ENCODE data around the gene CELSR3. TPM values are rescaled to one million over a fixed set of nuclear protein-coding genes. Genes with fewer than 3 reads are reported as not detected.
A peak's percentile ranks its signal among the peaks of the same experiment; 100 is the strongest.

The CELSR3 gene
- total RNA-seq, 1 donor from 2014 or later: 0.16 TPM

DNA sequence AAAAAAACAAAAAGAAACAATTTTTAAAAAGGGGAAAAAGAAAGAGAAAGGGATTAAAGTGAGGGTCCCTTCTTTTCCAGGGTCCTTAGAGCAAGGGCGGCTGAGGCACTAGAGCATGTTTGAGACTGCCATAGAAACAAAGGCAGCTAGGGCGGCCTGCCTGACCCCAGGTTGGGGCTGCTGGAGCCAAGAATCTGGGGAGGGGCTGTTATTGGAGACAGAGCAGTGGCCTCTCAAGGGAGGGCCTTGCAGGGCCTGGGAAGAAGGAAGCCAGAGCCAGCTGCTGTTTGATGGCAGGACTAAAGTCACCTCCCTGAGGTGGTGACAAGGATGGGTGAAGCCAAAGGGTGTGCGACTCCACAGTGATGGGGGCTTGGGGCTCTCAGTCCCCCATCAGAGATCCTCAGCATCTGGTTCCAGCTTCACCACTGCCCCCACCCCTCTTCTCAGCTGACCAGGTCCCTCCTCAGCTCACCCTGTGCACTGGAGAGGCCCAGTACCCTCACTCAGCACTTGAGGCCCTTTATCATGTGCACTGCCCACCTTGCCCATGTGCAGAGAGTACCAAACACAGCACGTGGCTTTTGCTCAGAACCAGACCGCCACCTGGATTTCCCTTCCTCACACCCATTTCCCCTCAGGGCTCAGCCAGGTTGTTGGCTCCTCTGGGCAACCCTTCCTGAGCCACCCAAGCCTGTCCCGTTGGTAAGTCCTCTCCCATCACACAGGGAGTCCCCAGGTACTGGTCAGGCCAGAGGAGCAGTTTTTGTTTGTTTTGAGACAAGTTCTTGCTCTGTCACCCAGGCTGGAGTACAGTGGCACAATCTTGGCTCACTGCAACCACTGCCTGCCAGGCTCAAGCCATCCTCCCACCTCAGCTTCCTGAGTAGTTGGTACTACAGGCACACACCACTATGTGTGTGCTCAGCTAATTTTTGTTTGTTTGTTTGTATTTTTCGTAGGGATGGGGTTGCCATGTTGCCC lies 42.9 kb downstream of the CELSR3 start:
- intact Hi-C loops (cut with DNase I): no loop called here
- ATAC-seq (ENCODE audit: poor library complexity): no peak
- no peak for DNase-seq

DNA sequence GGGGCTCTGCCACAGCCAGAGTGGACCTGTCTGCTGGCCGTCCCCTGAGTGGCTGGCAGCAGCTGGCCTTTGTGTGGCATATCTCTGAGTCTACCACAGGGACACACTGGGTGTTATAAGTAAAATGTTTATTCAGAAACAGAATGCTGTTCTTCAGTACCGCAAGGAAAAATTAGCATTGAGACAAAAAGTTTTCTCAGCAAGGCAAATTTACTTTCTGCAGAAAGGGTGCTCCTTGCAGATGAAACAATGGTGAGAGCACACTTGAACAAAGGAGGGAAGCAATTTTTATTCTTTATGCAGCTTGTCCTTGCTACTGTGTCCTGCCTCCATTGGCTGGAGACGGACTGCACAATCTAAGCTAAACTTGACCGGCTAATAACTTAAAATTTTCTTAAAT lies 45.1 kb downstream of the CELSR3 start:
- ATAC-seq (ENCODE audit: poor library complexity) (no peak), DNase-seq (no peak)
- intact Hi-C loops (cut with DNase I): no loop called here

DNA sequence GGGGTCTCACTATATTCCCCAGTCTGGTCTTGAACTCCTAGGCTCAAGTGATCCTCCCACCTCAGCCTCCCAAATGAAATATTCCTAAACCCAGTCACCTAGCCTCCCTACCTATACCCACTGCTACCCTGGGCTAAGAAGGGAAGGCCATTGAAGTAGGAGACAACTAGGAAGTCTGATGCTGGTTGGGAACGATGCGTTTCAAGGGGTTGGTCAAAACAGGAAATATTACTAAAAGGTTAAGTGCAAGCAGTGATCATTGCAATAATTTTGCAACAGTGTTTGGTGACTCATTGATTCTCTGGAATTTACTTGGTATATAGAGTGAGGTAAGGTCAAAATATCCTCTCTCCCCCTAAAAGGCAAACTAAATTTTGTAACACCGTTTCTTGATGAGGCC lies 48.6 kb downstream of the CELSR3 start:
- DNase-seq (no peak), ATAC-seq (ENCODE audit: poor library complexity) (no peak)
- intact Hi-C loops (cut with DNase I): no loop called here

DNA sequence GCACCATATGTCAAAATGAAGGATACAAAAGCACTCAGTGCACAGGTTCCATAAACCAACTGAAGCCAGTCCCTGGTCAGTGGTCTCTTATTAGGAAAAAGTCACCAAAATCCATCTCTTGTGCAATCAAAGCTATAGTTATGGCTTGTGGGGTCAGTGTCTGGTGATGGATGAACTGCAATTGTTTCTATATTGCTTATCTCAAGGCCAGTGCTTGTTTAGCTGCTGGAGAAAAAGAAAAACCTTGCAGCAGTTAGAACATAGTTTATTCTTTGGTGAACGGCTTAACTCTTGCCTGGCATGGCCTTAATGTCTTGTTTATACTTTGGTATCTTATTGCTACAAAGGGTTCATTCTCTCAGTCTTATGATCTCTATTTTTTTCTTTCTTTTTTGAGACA lies 50.4 kb downstream of the CELSR3 start:
- DNase-seq: no peak
- ATAC-seq (ENCODE audit: poor library complexity): no peak
- intact Hi-C loops (cut with DNase I): no loop called here

DNA sequence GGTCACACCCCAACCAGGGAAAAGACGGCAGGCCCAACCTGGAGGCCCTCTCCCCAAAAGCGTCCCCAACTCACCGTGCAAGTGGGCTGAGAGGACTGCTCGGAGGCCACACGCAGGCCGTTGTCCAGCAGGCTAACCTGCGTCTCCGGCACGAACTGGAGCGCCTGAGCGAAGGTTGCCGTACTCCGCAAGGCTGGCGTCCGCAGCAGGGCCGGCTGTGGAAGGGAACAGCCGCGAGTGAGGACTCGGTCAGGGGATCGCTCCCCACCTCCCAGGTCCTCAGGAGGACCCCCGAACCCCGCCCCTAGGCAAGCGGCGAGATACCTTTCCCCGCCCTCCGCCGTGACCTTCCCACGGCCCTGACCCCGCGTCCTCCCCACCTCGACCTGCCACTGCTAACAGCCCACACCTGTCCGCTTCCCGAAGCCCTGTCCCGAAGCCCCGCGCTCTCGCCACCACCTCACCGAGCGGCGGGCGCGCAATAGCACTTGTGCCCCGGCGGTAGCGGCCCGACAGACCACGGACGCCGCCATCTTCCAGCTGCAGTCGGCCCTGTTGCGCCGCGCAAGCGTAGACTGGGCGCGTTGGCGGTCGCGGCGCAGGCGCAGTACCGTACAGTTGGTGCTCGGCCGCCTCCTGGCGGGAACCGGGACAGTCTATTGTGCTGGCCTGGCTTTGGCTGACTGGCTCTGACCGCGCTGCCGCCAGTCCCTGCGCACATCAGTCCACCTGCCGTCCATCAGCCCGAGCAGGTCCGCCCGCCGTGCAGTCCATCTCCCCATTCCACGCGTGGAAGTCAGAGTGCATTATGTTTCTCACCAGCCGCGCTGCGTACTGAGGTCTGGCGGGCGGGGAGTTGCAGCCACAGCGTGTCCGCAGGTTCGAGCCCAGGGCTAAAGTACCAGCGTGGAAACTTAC lies 53.3 kb downstream of the CELSR3 start, which contains the start of gene UQCRC1:
TSS of gene UQCRC1 (minus strand) at position 559 of the 918 bp plus-strand sequence. CDS start at position 533, 26 bp downstream.
- DNase-seq (peak; percentile 96), ATAC-seq (ENCODE audit: poor library complexity) (peak; percentile 99)
- intact Hi-C loops (cut with DNase I): loop anchor here (5.0 kb wide), 1 partner anchor 47 kb away; the partner anchor contains the start of gene UCN2

DNA sequence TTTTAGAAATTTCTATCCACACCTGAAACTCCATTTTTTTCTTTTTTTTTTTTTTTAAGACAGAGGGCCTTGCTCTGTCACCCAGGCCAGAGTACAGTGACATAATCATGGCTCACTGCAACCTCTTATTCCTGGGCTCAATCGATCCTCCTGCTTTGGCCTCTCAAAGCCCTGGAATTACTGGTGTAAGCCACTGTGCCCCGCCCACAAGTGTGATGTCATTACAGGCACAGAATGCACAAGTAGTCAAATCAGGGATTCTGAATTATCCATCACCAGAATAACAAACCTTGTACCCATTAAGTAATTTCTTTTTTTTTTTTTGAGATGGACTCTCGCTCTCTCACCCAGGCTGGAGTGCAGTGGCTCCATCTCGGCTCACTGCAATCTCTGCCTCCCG lies 55.2 kb downstream of the CELSR3 start:
- intact Hi-C loops (cut with DNase I): loop anchor here (5.0 kb wide), 1 partner anchor 45 kb away; the partner anchor contains the start of gene UCN2
- ATAC-seq (ENCODE audit: poor library complexity) (no peak), DNase-seq (no peak)

DNA sequence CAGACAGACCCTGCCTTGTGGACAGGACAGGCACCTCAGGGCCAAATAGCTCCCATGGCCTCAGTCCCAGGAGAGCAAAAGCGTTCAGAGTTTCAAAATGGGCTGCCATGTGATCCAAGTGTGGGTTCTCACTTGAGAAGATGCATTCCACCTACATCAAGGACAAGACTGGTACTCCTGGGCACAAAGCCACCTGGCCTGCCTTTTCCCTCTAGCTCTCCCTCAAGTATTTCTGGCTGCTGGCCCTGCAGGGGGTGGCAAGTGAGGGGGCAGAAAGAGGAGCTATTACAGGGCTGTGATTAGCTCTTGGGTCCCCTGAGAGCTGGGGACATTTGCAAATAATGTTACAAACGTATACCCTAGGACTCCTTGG lies 61.1 kb downstream of the CELSR3 start:
- ATAC-seq (ENCODE audit: poor library complexity): peak; percentile 51
- DNase-seq: peak; percentile 88
- intact Hi-C loops (cut with DNase I): no loop called here

DNA sequence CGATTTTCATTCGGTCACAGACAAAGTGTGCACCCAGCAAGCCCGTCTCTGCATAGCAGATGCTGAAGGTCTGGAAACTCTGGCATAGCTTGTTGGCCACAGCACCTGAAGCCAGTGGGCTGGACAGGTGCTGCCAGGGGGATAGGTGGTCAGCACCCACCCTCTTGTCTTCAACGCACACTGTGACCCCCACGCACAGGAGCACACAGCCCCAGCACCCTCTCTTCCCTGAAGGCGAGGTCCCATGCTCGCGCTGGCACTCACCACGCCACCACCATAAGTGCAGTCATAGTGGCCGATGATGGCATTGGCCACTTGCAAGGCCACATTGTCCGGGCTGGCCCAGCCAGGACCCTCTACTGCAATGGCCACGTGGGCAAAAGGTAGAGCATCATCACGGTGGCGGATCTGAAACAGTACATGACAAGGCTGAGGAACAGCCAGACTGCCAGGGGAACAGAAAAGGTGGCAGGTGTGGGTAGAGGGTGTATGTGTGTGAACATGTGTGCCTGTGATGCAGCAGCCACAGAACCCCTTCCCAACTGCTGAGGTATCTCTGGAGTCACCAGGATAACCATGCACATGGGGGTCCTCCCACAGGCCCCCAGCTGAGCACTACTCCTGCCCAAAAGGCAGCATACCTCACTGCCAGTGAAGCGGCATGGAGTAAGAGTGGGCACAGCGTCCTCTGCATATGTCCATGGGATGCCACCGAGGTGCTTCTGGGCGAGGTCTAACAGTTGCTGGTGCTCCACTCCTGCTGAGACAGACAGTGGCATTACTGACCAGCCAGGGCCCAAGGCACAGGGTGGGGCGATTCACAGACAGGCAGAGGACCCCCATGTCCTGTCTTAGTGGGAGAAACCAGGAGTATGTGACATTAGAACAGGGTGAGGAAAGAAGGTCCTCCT lies 61.7 kb downstream of the CELSR3 start:
- intact Hi-C loops (cut with DNase I): no loop called here
- no peak for DNase-seq
- no peak for ATAC-seq (ENCODE audit: poor library complexity)

DNA sequence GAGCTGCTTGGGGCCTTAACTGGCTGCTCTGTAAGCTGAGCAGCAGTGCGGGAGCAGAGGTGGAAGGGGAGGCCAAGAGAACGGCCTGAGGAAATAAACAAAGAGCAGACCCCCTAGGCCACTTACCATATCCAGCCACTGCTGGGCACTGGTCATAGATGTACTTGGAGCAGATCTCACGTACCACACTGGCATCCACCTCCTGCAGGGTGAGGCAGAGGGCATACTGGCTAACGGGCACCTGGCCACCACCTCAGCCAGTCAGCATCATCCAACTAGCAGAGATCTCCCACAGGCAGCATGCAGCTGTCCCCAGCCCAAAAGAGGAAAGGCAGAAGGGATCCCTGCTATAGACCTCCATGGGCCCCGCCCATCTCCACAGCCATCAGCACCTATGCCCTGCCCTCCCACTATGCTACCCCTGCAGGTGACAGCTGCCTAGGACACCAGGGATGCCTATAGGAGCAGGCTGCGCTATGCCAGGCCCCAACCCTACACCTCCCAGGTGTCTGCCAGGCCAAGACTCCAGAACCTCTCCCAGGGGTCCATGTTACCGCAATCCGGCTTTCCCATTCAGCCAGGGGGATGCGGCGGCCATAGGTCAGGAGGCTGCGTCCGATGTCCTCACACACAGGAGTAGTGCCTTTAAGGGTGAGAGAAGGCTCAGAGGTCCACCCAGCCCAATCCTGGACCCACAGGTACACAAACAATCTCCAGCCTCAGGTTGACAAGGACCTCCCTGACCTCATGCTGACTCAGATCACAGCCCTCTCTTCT lies 63.0 kb downstream of the CELSR3 start:
- DNase-seq: no peak
- intact Hi-C loops (cut with DNase I): no loop called here
- no peak for ATAC-seq (ENCODE audit: poor library complexity)

DNA sequence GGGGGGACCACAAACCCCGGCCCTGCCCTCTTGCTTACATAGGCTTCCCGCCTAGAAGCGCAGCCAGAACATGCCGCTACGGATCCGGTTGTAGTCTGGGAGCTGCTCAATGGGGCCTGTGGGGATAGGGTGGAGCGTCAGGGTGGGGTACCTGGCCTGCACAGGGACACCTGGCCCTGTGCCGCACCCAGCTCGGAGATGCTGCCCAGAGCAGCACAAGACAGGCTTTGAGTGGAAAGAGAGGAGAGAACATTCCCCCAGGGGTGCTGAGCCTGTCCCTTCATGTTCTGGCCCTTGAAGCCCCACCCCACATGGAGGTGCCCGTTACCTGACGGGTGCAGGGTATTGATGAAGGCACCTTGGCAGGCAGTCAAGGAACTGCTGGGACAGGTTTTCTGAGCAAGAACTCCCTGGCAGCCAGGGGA lies 63.6 kb downstream of the CELSR3 start:
- ATAC-seq (ENCODE audit: poor library complexity) (no peak), DNase-seq (no peak)
- intact Hi-C loops (cut with DNase I): no loop called here

DNA sequence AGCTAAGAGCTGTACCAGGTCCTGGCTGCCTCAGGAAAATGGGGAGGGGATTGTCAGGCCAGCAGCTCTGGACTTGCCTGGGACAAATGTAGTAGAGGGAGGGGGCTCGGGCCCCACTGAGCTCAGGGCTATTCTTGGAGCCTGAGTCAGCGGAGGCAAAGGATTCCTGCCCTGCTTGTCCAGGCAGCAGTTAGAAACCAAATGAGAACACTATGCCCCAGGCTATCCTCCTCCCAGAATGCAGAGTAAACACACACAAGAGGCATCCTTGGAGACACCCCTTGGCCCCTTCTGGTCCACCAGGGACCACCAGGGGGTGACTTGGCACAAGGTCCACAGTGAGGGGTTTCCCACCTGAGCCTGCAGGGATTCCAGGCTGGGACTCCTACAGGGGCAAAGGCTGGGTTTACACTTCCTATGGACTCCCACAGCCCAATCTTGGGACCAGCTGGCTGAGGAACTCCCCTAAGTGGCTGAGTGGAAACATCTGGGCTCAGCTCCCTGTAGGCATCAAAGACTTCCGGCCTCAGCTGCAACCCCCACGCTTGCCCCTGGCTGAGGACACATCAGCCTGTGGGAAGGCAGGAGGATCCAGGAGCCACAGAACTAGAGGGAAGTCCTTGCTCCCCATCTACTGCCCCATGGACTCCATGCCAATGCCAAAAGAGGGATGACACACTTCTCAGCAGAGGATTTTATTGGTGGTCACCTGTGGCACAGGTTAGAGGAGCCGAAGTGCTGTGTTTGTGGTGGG lies 64.2 kb downstream of the CELSR3 start:
- DNase-seq (peak; percentile 71), ATAC-seq (ENCODE audit: poor library complexity) (peak; percentile 73)
- intact Hi-C loops (cut with DNase I): no loop called here

DNA sequence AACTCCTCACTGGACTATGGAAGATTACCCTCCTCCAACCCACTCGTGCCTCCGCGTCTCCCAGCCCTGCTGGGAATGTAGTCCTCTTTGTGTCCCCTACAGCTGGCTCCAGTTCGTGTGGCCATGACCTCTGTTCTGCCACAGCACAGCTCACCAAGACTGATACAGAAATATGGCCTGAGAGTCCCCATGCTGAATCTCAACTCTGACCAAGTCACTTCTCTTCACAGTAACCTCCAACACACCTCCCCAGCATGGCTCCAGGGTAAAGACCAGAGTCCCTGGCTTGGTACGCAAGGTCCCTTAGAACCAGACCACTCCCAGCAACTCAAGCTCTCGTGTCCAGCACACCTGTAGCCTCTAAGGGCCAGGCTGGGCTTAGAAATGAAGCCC lies 65.3 kb downstream of the CELSR3 start:
- ATAC-seq (ENCODE audit: poor library complexity) (peak; percentile 9), DNase-seq (no peak)
- intact Hi-C loops (cut with DNase I): no loop called here

DNA sequence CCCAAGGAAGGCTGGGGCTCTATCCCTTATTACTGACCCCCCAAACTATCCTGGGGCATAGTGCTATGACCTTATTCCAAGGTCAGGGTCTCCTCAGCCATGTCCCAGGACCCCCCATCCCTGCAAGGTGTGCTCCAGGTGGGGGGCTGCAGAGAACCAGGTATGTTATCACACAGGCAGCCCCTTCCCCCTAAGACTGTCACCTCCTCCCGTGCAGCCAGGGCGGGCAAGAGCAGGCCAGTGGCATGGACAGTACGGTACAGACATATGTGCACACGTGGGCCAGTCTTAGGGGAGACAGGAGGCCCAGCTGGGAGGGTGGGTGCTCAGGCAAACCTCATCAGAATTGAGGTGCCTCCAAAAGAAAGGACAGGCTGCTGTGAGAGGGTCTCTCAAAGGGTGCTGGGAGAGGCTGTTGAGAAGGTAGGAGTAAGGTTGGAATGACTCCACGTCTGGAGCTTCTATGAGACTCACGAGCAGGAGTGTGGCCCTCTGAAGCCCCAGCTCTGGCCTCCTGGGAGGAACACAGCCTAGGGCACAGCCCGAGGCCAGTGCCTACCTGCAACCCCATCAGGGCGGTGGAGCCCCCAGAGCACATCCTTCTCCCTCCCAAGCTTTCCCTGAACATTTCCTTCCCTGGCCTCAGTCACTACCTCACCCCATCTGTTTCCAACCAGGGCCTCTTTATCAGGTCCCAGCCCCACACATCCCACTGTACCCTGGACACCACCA lies 65.8 kb downstream of the CELSR3 start:
- intact Hi-C loops (cut with DNase I): no loop called here
- DNase-seq (no peak), ATAC-seq (ENCODE audit: poor library complexity) (no peak)

DNA sequence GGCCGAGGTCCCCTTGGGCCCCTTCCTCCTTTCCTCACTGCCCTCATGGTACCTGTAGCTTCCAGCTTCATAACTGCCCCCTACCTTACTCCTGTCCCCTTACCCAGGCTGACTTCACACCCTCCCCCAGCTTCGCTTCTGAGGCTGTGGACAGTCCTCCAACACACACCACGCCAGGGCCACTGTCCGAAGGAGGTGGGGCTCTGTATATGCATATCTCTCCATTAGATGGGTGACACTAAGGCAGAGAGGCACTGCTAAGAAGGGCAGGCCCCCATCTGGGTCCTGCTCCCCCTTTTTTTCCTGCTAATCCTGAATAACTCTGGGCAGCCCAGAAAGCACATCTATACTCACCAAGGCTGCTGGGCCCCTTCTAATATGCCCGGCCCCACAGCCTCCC lies 66.5 kb downstream of the CELSR3 start:
- intact Hi-C loops (cut with DNase I): no loop called here
- DNase-seq (no peak), ATAC-seq (ENCODE audit: poor library complexity) (no peak)

DNA sequence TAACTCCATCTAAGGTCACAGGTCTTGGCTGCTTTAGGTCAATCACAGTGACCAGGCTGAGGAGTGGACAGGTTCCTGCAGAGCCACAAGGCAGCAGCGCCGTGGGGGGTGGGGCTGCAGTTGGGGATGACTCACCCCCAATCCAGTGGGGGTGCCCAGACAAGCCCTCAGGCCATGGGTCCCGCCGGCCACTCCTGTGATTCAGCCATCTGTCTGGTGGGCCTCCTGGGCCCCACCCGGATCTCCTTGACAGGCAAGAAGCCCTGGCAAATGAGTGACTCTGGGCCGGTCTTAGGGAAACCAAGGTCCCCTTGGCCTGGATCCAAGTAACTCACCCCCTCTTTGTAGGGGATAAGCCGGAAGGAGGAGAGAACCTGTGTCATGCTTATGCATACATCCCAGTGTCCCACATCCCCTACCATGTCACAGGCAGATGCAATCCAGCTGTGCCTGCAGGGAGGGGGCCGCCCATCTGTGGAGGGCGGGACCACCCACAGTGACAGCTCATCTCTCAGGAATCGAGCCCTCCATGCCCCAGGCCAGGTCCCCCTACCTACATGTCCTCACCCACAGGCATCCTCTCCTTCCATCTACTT lies 67.1 kb downstream of the CELSR3 start:
- intact Hi-C loops (cut with DNase I): no loop called here
- DNase-seq: peak; percentile 57
- ATAC-seq (ENCODE audit: poor library complexity): no peak

DNA sequence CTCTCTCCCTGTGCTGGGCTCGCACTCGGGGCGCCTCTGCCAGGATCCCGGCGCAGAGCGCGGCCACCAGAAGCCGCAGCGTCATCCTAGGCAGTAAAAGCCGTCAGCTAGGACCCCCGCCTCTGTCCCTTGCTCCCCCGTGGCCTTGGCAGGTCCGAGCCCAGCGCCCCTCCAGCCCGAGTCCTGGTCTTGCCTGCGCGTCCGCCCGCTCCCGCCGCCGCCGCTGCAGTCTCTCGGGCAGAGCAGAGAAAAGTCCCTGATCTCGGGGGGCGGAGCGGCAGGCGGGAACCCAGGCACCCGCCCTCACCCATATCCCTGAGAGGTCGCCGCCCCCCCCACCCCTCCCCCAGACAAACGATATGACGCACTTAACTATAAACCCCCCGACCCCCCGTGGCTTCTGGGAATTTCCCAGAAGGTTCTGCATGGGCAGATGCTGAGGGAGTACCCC lies 67.6 kb downstream of the CELSR3 start, which contains the start of gene COL7A1:
TSS of gene COL7A1 (minus strand) at position 255 of the 451 bp plus-strand sequence. CDS start at position 85, 170 bp downstream.
- DNase-seq (no peak), ATAC-seq (ENCODE audit: poor library complexity) (no peak)
- intact Hi-C loops (cut with DNase I): no loop called here

Measured in Right ventricle myocardium superior (tissue), 1 donor.